Measurements from ENCODE around the gene WFIKKN2.

Gene WFIKKN2

DNA sequence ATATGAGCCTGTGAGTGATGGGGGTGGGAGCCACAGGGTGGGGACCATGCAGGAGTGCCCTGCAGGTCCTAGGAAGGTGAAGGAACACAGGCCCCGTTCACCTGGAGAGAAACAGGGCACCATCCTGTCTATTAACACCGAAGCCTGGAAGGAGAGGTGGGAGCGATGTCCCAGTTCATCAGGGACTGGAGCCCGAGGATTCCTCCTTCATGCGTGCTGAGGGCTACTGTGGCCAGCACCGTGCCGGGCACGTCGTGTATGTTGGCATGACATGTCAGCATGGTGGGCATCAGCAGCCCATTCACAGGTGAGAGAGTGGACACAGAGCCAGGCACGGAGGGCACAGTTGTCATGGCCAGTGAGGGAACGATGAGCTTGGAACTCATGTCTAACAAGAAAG is 1.4 kb downstream of the WFIKKN2 start:
- DNase-seq: no peak

DNA sequence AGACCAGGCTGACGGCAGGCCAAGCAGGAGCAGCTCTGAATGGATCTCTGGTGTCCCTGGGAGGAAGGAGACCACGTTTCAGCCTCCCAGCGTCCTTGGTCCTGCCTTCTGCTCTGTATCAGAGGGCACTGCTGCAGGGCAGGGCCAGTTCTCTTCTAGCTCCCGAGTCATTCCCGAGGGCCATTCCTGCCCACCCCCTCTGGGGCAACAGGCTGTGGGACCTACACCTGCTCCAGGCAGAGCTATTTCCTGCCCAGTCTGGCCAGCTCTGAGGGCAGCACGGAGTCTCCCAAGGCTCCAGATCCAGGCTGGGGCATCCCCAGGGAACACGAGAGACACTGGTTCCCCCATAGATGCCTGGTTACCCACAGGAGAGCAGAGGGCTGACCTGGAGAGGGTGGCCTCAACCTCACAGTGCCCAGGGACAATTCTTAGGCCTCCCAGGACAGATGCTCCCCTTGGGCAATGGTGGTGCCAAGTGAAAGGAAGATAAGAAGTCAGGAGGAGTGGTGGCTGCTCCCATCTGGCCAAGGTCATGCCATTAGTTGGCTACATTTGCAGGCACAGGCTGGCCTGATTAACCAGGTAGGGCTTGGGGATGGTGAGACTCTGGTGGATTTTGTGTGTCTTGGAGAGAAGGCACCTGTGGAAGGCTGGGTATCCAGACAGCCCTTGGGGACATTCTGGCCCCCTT is 2.0 kb downstream of the WFIKKN2 start:
- no peak for DNase-seq

DNA sequence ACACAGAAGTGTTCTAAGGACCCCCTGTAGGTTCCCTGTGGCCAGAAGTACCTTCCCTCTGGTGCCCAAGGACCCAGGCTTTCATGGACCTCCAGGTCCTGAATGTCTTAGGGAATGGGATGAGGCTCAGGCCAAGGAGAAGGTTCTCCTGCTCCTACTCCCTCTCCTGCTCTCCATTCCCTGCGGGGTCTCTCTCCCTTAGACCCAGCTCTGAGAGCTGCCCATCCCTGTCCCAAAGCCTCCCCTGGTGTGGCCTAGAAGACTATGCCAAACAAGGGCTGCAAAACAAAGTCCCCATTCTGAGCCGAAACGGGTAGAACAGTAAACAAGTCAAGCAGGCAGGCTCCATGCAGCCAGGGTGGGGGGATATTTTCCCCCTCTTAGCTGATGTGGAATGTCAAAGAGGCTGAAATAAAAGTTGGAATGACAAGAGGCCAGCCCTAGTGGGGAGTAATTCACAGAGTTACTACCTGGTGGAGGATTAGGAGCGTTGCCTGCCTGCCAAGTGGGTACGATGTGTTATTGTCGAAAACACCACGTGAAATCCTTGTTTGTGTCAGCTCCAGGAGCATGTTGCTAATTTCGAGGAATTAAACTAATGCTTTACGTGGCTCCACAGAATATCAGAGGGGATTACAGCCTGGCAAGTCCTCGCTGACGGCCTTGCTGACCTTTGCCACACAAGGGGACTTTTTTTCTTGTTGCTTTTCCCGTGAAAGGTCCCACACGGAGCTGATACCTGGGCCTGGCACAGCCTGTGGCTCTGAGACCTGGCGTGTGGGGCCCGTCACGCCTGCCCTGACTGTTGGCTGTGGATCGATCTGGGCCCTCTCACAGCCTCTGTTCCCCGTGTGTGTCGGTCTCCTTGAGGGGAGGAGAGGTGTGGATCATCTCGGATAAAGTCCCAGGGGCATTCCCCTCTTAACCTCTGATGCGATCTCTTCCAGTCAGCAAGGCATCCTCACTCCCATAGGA is 2.9 kb downstream of the WFIKKN2 start:
- DNase-seq: no peak

DNA sequence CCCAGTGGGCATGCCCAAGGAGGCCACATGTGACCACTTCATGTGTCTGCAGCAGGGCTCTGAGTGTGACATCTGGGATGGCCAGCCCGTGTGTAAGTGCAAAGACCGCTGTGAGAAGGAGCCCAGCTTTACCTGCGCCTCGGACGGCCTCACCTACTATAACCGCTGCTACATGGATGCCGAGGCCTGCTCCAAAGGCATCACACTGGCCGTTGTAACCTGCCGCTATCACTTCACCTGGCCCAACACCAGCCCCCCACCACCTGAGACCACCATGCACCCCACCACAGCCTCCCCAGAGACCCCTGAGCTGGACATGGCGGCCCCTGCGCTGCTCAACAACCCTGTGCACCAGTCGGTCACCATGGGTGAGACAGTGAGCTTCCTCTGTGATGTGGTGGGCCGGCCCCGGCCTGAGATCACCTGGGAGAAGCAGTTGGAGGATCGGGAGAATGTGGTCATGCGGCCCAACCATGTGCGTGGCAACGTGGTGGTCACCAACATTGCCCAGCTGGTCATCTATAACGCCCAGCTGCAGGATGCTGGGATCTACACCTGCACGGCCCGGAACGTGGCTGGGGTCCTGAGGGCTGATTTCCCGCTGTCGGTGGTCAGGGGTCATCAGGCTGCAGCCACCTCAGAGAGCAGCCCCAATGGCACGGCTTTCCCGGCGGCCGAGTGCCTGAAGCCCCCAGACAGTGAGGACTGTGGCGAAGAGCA is 4.4 kb downstream of the WFIKKN2 start:
- DNase-seq: no peak

DNA sequence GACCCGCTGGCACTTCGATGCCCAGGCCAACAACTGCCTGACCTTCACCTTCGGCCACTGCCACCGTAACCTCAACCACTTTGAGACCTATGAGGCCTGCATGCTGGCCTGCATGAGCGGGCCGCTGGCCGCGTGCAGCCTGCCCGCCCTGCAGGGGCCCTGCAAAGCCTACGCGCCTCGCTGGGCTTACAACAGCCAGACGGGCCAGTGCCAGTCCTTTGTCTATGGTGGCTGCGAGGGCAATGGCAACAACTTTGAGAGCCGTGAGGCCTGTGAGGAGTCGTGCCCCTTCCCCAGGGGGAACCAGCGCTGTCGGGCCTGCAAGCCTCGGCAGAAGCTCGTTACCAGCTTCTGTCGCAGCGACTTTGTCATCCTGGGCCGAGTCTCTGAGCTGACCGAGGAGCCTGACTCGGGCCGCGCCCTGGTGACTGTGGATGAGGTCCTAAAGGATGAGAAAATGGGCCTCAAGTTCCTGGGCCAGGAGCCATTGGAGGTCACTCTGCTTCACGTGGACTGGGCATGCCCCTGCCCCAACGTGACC is 5.0 kb downstream of the WFIKKN2 start:
- no peak for DNase-seq

DNA sequence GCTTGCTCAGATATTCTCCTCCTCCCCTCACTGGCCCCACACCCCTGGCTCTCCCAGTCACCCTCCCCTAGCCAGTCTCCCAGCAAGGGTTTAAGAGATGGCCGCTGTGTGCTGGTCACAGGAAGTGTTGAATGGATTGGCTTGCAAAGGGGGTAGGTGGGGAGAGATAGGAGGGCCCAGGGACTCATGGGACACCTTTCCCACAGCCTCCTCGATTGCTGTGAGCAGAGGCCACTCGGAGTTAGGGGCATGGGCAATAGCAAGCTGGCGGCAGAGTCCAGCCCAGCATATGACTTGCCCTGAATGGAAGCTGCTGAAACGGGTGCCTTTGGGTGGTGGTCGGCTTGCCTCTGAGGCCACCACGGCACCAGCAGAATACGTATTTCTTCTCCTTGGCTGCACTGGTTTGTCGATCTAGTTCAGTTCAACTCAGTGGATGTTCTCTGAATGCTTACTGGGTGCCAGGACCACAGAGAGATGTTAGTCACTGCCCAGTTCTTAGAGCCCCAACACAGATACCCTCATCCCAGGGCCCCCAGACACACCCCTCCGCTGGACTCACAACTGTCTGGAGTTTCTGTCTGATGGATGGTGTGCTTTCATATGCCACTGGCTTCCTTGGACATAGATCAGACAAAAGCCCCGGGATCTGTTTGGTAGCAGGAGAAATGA is 6.0 kb downstream of the WFIKKN2 start:
- DNase-seq: no peak

DNA sequence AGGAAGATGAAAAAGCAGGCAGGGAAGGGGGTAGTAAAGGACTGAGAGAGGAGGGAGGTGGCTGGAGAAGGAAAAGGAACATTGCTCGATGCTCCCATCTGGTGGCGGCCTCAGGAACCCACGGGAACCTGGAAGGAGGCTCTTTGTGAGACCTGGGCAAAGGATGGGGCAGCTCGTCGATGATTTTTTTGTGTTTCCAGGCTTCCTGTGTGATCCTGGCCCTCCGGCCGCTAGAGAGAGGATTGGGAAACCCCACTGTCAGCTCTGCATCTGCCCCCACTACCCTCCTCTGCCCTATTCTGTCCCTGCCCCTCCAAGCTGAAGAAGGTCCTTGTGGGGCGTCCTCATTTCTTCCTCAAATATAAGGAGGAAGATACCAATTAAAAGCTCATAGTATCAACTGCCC is 6.6 kb downstream of the WFIKKN2 start:
- peak; percentile 49 for DNase-seq

DNA sequence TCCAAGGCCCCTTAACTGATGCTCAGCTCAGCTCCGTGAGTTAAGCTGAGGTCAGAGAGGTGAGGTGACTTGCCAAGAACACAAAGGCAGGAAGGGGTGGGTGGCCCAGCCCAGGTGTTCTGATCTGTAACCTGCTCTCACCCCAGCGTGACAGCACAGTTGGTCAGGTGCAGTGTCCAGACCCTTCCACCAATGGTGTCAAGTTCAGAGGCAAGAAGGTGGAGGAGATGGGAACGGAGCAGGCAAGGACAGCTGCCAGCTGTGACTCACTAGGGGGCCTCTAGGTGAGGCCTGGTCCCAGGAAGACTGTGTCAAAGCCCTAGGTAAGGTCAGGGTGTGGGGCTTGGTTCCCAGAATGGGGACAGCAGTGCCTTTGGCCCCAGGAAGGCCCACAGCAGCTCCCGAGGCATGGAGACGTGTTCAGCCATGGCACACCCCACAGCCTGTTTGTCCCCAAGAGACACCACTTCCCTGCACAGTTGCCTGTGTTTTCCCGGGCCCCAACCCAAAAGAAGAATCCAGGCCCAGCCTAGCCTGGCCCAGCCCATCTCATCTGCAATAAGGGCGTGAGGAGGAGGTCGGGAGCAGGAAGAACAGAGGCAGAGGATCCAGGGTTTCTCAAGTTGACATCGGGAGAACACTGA is 7.2 kb downstream of the WFIKKN2 start:
- DNase-seq: no peak

DNA sequence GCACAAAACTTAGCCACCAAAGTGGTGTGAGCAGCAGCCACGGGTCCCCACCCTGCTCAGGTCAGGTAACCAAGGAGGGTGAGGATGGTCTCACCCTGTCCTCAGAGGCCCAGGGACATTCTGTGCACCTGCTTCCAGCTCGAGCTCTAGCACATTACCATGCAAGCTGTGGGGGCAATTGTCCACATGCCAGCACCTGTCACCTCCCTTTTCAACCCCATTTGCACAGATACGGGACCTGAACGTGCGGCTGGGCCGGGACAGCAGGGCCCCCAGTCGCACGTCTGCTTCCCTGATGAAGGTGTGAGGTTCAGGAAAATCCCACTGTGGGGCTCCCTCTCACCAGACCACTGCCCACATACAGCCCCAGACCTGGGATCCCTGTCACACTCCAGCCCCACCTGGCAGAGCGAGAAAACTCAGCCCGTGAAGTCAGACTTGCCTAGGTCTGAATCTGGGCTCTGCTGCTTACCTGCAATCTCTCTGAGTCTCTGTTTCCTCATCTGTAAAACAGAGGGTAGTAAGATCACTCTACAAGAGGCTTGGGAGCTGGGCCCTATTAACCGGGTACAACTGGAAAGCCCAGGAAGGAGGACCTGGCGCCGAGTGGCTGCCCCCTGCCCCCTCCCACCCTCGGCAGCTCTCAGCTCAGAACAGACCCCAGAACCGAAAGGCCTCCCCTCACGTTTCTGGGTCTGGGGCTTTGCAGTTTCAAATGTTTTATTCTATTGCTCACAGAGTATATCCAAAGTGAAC is 7.9 kb downstream of the WFIKKN2 start:
- DNase-seq: no peak

DNA sequence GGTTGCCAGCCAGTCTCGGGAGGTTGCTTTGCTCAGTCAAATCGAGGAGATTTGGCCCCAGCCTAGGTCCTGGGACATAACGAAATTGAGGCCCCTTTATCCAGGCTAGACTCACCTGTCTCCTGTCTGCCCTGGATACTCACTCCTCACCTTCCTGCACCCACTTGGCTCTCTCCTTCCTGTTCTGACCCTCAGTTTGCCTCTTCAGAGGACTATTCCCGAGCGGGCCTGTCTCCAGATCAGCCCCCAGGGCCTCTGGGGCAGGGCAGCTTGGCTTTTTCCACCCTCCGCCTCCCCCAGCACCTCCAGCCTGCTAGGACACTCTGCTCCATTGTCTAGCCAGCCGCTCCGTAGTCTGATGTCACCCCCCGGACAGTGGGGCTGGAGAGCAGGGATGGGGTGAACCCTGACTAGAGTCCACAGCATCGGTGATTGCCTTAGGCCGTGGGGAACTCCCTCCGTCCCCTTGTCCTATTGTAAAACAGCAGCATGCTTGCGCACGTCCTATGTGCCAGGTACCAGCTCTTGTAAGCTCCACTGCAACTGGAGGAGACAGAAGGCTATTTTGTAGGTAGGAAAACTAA is 8.8 kb downstream of the WFIKKN2 start:
- DNase-seq: no peak

DNA sequence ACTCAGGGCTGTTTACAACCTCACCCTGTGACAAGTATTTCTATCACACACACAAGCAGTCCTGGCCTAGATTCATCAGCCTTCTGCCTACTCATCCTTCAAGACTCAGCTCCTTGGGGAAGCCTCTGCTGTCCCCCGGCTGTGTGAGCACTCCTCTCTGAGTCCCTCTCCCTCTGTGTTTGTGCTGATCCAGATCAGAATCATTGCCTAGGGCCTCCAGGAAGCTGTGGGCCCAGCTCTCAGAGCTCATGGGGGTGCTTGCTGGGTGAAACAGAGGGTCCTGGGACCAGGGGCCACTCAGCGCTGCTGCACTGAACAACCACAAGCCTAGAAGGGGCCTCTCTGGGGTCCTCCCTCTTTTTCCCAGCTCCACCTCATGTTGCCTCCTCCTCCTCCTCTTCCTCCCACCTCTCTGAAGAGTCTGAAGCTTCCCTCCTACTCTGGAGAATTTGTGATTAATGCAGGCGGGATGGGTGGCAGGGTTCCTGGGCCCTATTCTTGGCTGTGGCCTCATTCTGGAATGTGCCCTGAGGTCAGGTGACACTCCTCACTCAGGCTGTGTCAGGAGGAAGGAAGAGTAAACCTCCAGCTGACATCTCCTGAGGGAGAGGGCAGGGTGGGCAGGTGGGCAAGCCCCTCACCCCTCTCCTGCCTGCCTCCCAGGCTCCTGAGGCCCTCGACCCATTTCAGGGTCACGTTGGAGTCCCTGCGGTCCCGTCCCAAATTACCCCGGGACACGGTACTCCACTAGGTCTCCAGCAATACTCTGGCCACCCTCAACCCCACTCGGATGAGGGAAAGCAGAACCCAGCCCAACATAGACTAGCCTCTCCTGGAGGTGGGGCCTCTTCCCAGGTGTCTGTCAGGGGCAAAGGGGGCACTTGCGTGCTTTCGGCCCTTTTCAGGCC is 10.1 kb downstream of the WFIKKN2 start:
- DNase-seq: no peak

DNA sequence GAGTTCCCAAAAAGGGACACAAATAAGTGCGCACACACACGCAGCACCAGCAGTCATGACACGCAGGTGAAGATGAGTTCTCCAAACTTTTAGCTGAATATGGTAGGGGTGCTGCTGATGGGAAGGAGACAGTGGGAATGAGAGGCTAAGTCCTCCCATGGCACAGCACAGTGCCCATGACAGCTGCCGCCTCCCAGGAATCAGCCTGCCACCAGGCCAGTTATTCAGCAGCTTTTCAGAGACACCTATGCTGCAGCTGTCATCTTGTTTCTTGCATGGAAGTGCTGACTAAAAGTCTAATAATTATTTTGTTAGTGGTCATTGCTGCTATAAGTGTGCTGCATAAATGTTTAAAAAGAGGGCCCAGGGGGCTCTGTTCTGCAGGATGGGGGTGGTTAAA is 12.2 kb downstream of the WFIKKN2 start:
- DNase-seq: no peak

DNA sequence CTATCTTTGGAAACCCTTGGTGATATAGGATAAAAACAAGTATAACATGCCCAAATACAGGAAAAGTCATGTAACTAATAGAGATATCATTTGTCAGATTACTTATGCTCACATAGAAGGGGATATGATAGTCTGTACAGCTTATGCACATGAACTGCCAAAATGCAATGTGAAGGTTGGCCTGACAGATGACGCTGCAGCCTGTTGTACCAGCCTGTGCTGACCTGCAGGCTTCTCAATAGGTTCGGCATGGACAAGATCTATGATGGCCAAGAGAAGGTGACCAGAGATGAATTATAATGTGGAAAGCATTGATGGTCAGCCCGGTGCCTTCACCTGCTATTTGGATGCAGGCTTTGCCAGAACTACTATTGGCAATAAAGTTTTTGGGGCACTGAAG is 12.7 kb downstream of the WFIKKN2 start:
- no peak for DNase-seq

DNA sequence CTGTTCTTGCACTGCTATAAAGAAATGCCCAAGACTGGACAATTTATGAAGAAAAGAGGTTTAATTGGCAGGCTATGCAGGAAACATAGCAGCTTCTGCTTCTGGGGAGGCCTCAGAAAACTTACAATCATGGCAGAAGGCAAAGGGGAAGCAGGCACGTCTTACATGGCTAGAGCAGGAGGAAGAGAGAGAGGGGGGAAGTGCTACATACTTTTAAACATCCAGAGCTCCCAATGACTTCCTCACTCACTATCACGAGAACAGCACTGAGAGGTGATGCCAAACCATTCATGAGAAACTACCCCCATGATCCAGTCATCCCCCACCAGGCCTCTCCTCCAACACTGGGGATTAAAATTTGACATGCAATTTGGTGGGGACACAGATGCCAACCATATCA is 13.3 kb downstream of the WFIKKN2 start:
- DNase-seq: no peak

DNA sequence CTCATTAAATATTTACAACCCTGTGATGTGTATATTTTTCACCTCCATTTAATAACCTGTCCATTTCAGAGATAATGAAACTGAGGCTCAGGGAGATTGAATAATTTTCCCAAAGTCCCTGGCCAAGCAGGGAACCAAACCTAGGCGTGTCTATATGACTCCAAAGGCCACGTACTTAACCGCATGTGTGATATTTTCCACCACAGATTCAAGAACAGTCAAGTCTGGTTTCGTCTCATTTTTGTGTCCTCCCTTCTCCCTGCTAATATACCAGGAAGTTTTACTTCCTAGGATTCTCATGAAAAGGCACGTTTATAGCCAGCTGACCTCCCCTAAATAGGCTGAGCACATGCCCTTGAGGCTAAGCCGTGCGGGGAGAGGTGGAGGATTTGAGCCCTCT is 15.3 kb downstream of the WFIKKN2 start:
- DNase-seq: no peak

DNA sequence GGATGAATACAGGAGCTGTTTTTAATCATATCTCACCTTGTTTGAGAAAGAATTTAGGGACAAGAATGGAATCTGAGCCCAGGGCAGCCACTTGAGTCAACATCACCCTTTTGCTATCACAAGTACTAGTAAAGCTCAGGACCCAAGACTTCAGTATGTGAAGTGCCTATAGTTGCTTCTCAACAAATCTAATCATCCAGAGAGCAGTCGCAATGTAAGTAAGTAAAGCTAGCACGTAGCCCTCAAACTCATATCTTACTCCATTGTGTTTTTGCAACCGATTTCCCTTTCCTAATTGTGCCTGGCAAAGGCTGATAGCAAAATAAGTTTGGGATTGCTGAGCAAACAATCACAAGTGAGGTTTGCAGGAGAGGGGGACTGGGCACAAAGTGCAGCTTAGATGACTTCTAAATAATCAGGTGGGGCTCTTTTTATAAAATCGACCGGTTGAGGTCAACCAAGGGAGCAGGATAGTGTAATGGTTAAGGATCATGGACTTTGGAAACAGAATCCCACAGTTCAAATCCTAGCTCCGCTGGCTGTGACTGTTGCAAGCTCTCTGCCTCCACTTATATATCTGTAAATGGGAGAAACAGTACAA is 17.7 kb downstream of the WFIKKN2 start:
- no peak for DNase-seq

DNA sequence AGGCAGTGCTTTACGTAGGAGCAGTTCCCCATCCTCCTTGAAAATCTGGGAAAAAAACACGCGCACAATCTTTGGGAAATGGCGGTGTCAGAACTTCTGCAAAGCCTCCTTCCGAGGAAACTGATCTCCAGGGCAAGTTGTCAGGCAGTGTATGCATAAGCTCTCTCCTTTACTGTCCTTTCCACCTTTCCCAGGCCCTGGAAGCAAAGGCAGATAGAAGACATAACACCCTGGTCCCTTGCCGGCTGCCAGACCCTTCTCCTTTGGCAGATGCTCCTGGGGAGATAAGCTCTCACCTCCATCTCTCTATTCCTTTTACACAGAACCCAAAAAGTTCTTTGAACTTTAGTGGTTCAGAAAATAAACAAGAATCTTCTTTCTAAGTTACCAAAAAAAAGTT is 18.4 kb downstream of the WFIKKN2 start:
- DNase-seq: no peak

DNA sequence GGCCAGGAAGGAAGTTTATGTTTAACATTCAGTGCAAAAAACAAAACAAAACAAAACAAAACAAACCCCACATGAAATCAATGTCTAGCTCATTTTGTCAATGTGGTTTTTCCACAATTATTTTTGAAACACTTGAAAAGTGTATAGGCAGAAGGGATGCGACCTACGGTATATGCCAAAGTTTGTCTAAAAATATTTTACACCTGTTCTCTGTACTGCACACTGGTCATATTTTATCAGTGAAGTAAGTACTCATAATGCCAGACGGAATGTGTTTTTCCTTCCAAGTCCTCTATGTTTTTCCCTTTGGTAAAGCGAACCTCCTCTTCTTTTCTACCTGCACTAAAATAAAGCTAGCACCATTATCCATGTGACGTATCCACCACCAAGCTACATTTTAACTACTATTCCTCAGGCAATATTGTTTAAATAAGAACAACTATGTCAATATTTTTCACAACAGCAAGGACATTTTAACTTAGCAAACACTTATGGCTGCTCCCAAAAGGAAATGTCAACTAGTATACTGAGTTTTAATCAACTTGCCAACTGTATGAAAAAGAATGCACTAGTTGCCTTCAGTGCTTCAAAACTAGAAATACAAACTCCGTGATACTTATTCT is 20.4 kb downstream of the WFIKKN2 start:
- DNase-seq: no peak

DNA sequence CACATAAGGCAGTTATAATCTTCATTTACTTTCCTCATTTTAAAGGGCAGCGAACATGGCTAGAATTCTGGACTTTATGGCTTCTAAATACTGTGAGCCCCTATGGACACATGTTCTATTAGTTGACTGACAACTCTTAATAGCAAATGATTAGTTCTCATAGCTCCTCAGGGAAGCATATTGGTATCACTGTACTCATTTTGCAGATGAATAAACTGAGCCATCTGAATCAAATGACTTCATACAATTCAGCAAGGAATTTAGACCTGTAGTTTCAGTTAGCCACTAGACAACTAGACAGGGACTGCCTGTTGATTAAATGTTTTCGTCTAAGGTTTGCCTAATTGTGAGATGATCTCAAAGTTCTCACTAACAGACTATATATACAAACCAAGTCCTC is 21.0 kb downstream of the WFIKKN2 start:
- no peak for DNase-seq
